GM03348 (cell line): ENCODE measurements around the gene EPDR1.
"Not testable (repeated sequence)": the region's sequence is repeated elsewhere in the genome, so short reads cannot be mapped to it uniquely, and the experiment has no call there.

Experiments used
- DNase-seq: peaks from one replicate; pipeline ENCODE4 v3.0.0; 2012; ENCODE audit warnings: low spot score

Gene EPDR1

DNA sequence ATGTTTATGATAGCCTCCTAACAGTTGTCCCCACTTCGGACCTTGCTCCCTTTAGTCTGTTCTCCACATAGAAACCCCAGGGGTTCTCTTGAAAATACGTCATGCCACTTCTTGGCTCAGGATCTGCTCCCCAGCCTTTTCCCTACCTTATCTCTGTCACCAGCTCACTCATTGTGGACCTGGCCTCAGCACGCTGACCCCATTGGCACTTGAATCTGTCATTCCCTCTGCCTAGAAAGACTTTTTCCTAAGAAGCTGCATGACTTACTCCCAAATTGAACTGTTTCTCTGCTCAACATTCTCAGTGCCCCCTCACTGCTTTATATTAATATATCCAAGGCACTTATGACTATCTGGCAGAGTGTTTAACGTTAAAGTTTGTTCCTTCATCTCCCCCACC, 8.4 kb downstream of the EPDR1 start:
- no peak for DNase-seq

DNA sequence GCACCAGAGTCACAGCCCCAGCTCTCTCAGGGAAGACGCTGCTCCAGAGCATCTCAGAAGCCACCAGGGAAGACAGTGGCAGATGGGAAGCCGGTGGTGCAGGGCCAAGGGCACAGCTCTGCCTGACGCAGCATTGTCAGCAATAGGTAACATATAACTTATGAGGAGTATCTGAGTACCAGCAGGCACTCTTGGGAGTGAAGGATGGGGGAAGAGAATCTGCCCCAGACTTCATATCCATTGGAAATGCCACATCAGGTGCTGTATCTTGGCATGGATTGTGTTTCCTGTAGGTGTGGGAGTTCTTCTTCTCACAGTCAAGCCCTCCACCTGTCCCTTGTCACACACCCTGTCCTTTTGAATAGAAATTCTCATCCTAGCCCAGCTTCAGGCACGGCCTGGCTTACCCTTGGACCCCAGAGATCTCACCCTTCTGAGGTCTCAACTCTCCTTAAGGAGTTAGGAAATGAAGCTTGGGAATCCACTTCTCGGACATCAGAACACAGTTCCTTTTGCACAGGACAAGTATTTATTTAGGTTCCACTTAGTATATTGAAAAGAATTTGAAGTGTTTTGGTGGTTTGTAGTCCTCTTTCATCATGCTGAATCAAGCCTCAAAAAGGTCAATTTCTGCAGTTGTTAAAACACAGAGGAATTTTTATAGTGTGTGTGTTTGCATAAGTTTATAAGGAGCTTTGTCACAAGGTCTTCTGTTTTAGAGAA, 9.9 kb downstream of the EPDR1 start:
- DNase-seq: no peak

DNA sequence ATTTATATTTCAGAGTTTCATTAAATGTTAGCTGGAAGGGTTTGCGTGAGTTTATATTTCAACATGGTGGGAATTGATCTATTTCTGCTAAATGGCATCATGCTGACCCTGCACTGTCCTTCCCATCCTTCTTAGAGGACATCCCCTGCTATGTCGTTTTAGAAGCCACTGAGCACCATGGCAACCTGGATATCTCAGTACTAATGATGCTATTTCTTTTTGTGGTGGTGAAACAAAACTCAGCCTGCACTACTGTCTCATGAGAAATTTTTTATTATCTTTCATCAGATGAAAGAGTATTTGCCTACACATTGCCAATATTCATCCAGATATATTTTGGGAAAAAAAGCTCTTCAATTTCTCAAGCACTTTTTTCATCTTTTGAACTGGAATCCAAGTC, 12.1 kb downstream of the EPDR1 start:
- DNase-seq: no peak

DNA sequence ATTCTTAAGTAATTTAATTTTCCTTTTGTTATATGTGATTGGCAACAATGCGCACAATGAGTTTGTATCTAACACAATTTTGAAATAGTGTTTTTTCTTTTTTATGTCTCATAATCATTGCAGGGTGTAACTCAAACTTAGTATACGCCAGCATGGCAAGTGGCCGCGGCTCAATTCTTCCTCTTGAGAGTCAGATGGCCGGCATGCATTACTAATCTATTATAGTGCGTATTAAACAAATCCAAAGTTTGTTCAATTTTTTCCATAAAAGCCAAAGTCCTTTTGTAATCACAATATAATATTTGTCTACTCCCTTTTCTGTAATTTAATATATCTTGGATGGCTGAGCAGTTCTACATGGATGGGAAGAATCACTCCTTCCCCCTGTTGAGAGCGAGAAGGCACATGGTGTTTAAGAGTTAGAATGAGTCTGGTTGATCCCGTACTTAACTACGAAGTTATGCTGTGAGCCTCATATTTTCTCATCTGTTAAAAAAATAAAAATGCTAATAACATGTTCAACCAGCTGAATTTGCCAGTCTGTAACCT, 12.7 kb downstream of the EPDR1 start:
- DNase-seq: no peak

DNA sequence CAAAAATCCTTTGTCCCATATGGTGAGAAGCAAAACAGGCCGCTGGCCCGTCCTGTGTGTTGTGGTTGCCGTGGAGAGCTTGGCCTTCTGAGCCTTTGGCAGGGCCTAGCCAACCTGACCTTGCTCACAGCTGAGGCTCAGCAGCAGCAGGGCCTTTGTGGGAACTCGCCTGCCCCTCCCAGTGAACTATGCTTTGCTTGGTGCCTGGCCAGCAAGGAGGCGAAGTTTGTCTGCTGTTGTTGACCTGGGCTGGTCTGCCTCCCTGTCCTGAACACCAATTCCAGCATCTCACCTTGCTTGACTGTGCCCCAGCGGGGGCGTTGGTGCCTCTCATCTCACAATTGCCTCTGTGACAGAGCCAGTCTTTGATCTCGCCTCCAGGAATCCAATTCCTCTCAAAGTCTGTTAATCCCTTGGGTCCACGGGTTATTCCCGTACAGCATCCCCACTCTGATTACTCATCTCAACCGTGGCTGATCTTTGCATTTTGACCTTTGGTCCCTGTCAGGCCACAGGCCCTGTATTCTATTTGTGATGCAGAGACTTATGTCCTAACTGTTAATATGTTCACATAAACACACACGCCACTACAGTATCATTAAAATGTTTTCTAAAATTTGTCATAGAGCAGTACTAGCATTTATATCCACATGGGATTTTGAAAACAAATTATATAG, 22.6 kb downstream of the EPDR1 start:
- no peak for DNase-seq

DNA sequence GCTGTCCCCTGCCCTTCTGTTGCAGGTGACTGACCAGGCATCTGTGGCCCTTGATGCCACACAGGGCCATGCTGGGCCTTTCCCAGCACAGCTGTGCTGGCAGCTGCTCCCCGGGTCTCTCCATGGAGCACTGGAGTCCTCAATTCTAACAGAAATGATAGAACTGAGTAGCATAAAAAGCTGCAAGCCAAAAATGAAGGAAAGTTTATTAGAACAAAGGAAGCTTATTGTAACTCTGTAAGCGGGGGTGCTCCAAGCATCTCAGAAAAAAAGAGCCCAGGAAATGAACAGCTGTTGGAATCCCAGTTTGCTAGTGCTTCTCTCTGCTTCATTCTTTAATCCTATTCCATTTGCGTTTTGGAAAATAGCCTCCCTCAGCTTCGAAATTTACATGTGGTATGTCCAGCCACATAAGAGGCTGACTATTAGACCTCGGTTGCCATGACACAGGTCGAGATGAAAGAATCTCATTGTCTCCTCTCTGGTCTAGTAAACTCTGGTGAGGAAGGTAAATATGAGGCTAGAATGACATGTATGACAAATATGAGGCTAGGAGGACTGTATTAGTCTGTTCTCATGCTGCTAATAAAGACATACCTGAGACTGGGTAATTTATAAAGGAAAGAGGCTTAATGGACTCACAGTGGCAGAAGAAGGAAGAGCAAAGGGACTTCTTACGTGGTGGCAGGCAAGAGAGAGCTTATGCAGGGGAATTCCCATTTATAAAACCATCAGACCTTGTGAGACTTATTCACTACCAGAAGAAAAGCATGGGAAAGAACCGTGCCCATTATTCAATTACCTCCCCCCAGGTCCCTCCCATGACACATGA, 23.7 kb downstream of the EPDR1 start:
- no peak for DNase-seq

DNA sequence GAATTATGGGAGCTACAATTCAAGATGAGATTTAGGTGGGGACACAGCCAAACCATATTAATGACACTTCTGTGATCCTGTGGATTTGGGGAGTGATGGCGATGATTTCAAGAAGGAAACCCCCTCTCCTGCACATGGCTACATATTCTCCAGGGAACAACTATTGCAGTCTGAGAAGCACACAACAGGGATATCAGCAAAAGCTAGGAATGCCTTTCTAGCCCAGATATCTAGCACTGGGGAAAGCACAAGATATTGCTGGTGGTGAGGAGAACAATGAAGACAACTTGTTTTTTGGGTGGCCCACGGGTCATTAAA, 24.3 kb downstream of the EPDR1 start:
- no peak for DNase-seq

DNA sequence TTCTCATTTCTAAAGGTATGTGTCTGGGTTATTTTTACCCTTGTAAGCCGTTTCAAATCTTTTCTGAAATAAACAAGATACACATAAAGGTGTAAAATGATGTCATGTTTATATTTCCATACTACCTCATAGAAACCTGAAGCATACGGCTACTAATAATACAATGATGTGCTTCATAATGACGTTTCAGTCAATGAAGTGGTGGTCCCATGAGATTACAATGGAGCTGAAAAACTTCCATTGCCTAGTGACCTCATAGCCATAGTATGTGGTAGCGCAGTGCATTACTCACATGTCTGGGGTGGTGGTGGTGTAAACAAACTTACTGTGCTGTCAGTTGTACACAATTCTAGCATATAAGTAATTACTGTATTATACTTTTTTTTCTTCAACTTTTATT, 24.9 kb downstream of the EPDR1 start:
- DNase-seq: no peak

DNA sequence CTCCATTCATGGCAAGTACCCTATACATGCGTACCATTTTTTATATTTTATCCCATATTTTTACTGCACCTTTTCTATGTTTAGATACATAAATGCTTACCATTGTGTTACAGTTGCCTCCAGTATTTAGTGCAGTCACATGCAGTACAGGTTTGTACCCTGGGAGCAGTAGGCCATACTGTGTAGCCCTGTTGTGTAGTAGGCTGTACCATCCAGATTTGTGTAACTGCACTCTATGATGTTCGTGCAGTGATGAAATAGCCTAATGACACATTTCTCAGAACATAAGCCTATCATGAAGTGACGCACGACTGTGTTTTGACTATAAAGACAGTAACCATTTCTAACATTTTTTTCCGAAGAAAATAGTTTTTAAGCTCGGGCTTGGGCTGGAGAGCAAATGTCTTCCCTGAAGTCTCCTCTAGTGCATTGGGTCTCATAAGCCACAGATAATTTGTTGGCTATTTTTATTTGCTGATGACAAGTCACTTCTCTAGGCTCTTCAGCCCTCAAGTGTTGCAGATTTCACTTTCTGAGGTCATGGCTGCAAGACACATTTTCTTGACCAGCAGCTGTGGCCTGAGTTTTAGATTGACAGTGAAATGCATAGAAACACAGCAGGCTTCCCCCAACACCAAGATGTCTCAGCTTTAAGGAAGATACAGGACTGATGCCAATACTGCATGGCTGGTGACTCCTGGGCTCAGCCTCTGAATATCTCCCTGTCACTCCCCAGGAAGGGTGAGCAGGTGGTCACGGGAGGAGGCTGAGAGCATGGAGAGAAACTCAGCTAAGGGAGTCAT, 26.9 kb downstream of the EPDR1 start:
- DNase-seq: no peak

DNA sequence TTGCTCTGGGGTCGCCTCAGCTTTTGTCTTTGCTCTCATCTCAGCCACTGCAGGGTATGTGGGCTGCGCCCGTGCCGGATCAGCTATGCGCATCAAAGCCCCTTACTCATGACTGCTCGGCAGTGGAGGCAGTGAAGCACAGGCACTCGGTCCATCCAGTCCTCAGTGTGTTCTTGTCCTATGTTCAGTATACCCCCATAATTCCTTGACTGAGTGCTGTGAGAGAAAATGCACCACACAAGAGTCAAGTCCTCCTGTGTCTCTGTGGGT, 27.4 kb downstream of the EPDR1 start:
- no peak for DNase-seq

DNA sequence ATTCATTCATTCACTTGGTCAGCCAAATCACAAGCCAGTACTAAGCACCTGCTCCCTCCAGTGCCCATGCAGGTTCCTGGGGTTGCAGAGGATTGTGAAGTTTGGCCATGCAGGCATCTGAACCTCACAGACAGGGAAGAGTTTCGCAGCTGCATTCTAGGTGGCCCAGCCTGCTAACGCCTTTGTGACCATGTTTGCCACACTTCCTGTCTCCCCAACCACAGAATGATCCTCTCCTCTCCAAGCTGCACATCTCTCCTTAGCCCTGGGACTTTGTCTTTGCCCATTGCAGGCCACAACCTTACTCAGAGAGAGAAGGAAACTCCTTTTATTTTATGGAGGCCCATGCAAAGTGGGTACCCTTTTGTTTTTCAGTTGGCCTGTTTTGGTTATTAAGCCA, 31.8 kb downstream of the EPDR1 start:
- DNase-seq: no peak

DNA sequence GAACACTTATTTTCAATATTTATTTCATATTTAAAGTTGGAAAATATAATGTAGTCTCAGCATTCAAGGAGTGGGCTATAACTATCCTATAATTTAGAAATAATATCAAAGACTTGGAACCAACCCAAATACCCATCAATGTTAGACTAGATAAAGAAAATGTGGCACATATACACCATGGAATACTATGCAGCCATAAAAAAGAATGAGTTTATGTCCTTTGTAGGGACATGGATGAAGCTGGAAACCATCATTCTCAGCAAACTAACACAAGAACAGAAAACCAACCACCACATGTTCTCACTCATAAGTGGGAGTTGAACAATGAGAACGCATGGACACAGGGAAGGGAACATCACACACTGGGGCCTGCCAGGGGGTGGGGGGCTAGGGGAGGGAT, 33.8 kb downstream of the EPDR1 start:
- DNase-seq: not testable (repeated sequence)

DNA sequence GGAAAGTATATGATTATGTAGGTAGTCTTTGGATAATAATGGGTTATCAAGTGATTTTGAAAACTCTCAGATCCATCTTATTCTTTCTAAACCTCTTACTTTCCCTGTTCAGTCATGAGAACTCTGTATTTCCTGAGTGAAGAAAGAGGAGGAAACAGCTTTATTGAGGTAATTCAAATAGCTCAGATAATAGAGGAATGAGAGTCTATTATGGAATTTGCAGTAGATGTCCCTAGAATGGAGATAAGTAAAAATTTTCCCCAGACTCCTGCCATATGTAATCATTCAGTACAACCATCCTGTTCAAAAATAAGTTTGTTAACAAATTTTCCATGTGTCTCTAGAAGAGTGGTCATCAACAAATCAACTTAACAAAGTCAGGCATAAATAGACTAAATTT, 36.4 kb downstream of the EPDR1 start:
- no peak for DNase-seq

DNA sequence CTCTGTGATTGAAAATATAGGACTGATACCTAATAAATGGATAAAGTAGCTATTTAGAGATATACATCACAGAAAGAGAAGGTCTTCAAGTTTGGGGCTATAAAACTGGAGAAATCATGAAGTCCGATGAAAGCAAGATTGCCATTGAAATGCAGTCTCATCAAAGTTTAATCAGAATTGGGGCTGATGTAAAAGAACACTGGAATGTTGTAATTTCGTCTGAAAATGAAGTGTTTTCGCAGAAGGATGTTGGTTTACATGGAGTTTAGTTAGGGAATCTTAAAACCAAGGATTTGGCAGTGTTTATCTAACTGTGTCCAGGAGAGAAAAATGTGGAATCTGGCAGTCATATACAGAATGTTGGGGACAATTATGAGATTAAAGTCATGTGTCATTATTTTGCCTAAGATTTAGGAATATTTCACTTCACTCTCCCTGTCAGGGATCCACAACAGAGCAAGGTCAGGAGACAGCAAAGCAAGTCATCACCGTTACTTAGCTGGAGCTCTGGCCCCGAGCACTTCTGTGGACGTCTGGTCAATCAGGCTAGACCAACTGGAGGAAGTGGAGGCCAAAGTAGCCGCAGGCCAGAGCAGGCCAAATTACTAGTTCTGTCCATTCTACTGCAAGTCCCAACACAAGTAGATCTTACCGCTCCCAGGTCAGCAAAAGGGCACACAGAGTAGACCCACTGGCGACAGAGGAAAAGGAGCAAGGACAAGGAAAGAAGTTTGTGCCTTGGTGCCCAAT, 37.0 kb downstream of the EPDR1 start:
- no peak for DNase-seq

DNA sequence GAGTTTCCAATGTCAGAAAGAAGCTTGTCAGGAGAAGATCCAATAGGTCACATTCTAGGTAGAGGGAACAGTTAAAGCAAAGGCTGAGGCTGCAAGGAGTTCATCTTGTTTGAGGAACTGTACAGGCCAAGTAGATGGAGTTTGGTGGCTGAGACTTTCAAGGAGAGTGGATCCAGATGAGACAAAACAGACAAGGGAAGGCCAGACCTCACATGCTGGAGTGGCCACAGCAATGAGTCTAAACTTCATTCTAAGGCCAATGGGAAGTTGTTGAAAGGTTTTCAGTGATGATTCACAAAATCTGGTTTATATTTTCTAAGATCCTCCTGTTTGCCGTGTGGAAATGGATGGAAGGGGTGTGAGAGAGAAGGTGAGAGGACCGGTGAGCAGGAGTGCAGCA, 40.0 kb downstream of the EPDR1 start:
- DNase-seq: no peak

DNA sequence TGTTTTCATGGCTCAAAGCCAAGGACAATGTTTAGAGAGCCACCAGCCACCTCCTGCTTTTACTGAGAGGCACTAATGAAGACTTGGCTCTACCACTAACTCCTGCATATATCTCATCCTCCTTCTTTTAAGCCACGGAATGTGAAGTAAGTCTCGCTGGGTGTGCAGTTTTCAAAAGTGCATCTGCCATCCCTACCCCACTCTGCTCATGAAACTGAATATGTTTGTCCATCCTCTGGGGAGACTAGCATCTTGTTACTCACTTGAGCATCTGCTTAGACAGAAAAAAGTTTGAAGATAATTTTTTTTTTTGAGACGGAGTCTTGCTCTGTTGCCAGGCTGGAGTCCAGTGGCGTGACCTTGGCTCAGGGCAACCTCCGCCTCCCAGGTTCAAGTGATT, 40.8 kb downstream of the EPDR1 start:
- DNase-seq: no peak

DNA sequence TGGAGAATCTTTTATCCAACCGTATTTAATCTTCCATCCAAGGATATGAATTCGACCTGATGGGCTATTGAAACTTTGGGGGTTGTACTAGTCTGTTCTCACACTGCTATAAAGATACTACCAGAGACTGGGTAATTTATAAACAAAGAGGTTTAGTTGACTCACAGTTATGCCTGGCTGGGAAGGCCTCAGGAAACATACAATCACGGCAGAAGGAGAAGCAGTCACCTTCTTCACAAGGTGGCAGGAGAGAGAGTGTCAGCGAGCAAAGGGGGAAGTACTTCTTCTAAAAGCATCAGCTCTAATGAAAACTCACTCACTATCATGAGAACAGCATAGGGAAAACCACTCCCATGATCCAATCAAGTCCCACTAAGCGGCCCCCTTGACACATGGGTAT, 43.8 kb downstream of the EPDR1 start:
- DNase-seq: no peak

DNA sequence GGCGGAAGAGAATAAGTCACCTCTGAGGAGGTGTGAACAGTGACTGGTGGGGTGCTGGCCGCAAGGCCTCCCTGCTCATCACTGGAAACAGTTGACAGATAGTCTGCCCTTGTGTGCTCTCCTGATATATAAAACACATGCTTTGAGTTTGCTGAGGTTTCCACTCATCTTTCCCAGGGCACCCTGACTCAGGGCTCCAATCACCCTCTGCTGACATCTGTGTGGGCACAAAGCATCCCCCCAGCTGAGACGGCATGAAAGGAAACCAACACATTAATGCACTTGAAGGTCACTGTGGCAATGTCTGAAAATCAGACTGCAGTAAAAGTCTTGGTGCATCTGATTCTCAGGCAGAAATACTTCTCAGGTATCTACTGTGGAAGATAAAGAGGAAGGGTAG, 49.8 kb downstream of the EPDR1 start:
- DNase-seq: no peak

DNA sequence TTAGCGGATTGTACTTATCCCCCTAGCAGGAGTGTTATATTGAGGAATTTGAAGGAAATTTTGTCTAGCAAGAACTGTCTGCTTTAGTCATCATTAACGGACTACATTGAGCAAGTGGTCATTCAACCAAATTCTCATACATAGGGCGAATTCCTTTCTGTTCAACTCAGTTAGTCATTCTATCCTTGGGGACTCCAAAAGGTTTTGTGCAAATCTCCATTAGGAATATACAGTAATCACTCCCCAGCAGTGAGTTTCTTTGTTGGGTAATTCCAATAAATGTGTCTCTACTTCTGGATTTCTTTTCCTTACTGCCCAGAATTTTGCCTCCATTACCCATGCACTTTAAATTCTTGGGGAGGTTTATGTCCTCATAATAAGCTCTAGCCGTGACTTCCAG, 51.1 kb downstream of the EPDR1 start:
- DNase-seq: no peak

DNA sequence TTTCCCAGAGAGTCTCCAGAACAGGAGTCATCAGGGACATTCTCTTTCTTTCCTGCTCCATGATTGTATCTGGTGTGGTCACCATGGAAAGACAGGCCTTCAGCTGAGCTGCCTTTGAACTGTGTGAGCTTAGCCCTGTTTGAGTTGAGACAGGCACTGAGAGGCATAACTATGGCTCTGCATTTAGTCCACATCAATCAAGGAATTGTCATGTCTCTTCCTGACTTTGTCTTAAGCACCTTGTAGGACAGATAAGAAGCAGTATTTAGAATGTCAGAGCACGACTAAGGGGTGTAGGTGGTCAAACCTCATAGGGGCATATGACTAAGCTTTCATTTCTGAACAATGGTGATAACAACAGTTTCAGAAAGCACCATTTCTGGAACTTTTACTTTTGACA, 53.5 kb downstream of the EPDR1 start:
- DNase-seq: no peak

DNA sequence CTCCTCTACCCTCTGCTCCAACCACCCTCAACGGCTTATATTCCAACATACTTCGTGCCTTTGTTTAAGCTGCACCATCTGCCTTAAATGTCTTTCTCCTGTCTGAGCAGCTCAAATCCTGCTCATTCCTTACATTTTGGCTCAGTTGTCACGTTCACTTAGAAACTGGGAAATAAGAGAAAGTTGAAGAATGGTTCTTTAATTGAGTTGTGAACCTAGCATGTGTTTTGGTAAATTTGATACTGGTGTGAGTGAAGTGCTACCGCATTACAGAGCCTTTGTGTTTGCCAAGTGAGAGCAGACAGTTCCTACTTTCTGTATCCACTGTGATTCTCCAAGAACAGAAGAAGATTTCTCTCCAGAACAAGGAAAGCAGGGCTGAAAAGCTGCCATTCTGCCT, 54.3 kb downstream of the EPDR1 start:
- DNase-seq: no peak

DNA sequence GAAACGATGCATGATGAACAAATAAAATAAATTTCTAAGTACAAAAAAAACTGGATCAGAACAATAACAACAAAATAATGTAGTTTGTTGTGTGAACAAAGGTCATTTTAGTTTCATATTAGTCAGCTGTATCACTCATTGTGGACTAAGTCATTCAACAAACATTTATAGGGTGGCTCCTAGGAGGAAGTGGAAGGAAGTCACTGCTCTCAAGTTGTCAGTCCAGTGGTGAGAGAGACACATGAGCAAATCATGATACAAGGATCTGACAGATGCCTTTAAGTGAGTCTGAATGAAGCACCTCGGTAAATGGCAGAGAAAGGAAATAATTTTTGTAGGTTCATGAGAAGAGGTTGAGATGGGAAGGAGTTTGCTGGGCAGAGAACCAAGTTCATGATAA, 56.8 kb downstream of the EPDR1 start:
- no peak for DNase-seq
